Calu3 (cell line): ENCODE results near the gene RELT. TPM values are rescaled to one million over a fixed set of nuclear protein-coding genes. Genes with fewer than 3 reads are reported as not detected.

ENCODE experiments used
- BruUV-seq: library from RNA; stranded (reverse); fragments of 400-500 nt; replicated peaks from 2 replicates; lab custom pipeline; 2021; lab: Mats Ljungman, UMichigan
- CTCF ChIA-PET: fragments of 300-600 bp; sonication (Branson Sonifier 250); formaldehyde crosslinking; loops from one replicate; lab custom pipeline; 2022; ENCODE audit warnings: antibody characterized with exemption; lab: Charles Lee
- DNase-seq: peaks from one replicate; pipeline ENCODE4 v3.0.0; 2022
- H3K27ac Mint-ChIP-seq: one replicate; pipeline ENCODE4 v1.8.0; 2022; ENCODE audit warnings: mixed read lengths; ENCODE audit not compliant: unreplicated experiment
- H3K27me3 Mint-ChIP-seq: one replicate; pipeline ENCODE4 v1.8.0; 2022; ENCODE audit warnings: mixed read lengths; ENCODE audit not compliant: unreplicated experiment
- H3K36me3 Mint-ChIP-seq: one replicate; pipeline ENCODE4 v1.8.0; 2022; ENCODE audit warnings: mild to moderate bottlenecking, moderate library complexity, mixed read lengths; ENCODE audit not compliant: insufficient read depth, unreplicated experiment
- H3K4me1 Mint-ChIP-seq: one replicate; pipeline ENCODE4 v1.8.0; 2022; ENCODE audit warnings: mild to moderate bottlenecking, low read depth, mixed read lengths; ENCODE audit not compliant: unreplicated experiment
- H3K4me3 Mint-ChIP-seq: one replicate; pipeline ENCODE4 v1.8.0; 2022; ENCODE audit warnings: mild to moderate bottlenecking, low read depth, moderate library complexity, mixed read lengths; ENCODE audit not compliant: unreplicated experiment
- H3K9me3 Mint-ChIP-seq: one replicate; pipeline ENCODE4 v1.8.0; 2022; ENCODE audit warnings: low read depth, mixed read lengths; ENCODE audit not compliant: unreplicated experiment
- intact Hi-C: fragments of 100-400 bp; cut with micrococcal nuclease; formaldehyde crosslinking; loops from one replicate; pipeline ENCODE4 v1.10.0; 2022; ENCODE audit not compliant: unreplicated experiment
- total RNA-seq: library from RNA; stranded (reverse); gene quantifications from 2 replicates; pipeline ENCODE4 v1.2.3, GENCODE V29; 2022
- TF ChIP-seq, protein P1 (sequence below): fragments of 200-600 bp; IDR thresholded peaks from one replicate; pipeline ENCODE4 v1.8.0; 2022; ENCODE audit warnings: antibody characterized with exemption; ENCODE audit not compliant: unreplicated experiment

The RELT gene
- total RNA-seq, 1 experiment from 2014 or later = 11.8 TPM

DNA sequence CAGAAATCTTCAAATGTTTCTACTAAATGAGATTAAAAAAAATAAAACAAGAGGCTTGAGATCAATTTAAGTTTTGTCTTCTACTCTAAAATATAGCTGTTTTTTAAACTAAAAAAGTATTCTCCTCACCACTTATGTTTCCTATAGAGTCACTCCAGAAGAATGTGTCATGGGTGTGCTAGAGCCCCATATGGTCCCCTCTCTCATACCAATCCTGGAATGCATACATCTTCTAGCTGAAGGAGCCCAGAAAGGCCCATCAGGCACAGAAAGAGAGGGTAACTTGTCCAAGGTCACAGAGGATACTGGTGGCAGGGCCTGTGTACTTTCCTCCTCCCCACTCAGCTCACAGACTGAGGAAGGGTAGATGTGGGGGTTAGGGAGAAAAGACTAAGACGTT lies 34.4 kb downstream of the RELT start:
- Mint-ChIP-seq H3K4me3 (no peak overlapping the region), H3K27ac (no peak overlapping the region), H3K4me1 (no peaks in the 10 kb centered on the region), H3K9me3 (no peaks in the 10 kb centered on the region), H3K27me3 (no peaks in the 10 kb centered on the region), H3K36me3 (peaks cover 13% of the 10 kb centered on the region)
- no TSS peak for BruUV-seq
- CTCF ChIA-PET = no interaction called here
- intact Hi-C loops = no loop called here
- no peak for DNase-seq
- TF ChIP-seq, protein P1, sequence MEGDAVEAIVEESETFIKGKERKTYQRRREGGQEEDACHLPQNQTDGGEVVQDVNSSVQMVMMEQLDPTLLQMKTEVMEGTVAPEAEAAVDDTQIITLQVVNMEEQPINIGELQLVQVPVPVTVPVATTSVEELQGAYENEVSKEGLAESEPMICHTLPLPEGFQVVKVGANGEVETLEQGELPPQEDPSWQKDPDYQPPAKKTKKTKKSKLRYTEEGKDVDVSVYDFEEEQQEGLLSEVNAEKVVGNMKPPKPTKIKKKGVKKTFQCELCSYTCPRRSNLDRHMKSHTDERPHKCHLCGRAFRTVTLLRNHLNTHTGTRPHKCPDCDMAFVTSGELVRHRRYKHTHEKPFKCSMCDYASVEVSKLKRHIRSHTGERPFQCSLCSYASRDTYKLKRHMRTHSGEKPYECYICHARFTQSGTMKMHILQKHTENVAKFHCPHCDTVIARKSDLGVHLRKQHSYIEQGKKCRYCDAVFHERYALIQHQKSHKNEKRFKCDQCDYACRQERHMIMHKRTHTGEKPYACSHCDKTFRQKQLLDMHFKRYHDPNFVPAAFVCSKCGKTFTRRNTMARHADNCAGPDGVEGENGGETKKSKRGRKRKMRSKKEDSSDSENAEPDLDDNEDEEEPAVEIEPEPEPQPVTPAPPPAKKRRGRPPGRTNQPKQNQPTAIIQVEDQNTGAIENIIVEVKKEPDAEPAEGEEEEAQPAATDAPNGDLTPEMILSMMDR = no peak

DNA sequence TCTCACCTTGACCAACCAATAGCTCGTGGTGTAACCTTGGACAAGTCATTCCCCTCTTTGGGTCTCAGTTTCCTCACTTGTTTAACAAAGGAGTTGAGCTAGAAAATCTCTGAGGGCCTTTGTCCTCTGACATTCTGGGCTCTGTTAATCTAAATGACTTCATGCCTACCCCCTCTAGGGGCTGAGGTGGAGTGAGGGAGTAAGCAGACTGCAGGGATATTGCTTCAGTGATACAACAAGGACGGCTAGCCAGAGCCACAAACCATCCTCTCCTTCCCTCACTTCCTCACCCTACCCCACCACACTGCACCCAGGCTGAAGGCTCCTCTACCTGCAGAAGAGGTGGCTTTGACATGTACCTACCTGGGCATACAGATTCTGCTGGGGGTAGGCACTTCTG lies 34.8 kb downstream of the RELT start:
- TF ChIP-seq, protein P1 = no peak
- H3K4me3 Mint-ChIP-seq = no peak overlapping the region
- no peaks in the 10 kb centered on the region for H3K27me3 Mint-ChIP-seq
- intact Hi-C loops = no loop called here
- CTCF ChIA-PET = no interaction called here
- H3K9me3 Mint-ChIP-seq = no peaks in the 10 kb centered on the region
- DNase-seq = no peak
- no peaks in the 10 kb centered on the region for H3K4me1 Mint-ChIP-seq
- peaks cover 13% of the 10 kb centered on the region for H3K36me3 Mint-ChIP-seq
- no peak overlapping the region for H3K27ac Mint-ChIP-seq
- BruUV-seq = no TSS peak

DNA sequence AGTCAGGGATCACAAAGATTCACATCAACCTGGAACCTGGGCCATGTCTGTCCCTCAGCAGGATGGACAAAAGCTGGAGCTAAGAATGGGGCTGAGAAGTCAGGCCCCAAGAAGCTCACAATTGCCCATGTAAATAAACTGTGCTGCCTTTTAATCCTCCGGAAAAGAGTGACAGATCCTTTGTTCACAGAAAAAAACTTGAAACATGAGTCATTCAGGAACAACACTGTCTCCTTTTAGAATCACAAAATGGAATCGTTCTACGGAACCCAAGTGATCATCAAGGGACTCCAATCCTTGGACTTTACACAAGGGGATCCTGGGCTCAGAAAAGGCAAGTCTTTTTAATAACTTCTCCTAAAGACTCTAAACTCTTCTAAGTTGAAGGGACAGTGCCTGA lies 36.1 kb downstream of the RELT start:
- Mint-ChIP-seq H3K27ac (no peak overlapping the region), H3K4me1 (no peaks in the 10 kb centered on the region), H3K4me3 (no peak overlapping the region), H3K9me3 (no peaks in the 10 kb centered on the region), H3K27me3 (no peaks in the 10 kb centered on the region), H3K36me3 (peaks cover 13% of the 10 kb centered on the region)
- no TSS peak for BruUV-seq
- CTCF ChIA-PET = no interaction called here
- TF ChIP-seq, protein P1 = no peak
- DNase-seq = no peak
- intact Hi-C loops = no loop called here

DNA sequence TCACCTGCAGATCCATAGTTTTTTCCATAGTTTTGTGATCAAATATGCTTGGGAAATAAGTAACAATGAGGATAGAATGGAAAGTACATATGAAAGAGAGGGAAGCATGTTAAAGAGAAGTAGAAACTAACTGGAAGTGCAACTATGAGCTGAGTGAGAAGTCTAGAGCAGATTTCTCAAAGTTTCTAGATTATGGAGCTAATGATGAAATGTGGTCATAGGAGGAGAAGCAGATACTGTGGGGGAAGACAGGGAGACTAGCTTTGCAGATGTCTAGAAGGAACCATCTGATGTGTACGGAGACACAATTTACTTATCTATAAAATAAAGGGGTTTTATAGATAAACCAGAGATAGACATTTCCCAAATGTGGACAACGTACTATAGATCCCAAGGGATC lies 37.1 kb downstream of the RELT start:
- DNase-seq = no peak
- intact Hi-C loops = no loop called here
- Mint-ChIP-seq H3K4me1 (no peaks in the 10 kb centered on the region), H3K36me3 (peaks cover 9% of the 10 kb centered on the region), H3K9me3 (no peaks in the 10 kb centered on the region), H3K27ac (no peak overlapping the region), H3K27me3 (no peaks in the 10 kb centered on the region), H3K4me3 (no peak overlapping the region)
- TF ChIP-seq, protein P1 = no peak
- BruUV-seq = no TSS peak
- CTCF ChIA-PET = interaction anchor here (0.5 kb wide), 1 partner anchor 985 kb away, joined by 5 read pairs; the partner anchor contains the start of gene PGM2L1
